HCT116 (cell line): ENCODE data around the gene ACSM4. TPM values are rescaled to one million over a fixed set of nuclear protein-coding genes. Genes with fewer than 3 reads are reported as not detected.

Experiments used
- ATAC-seq: fragments of 200-7000 bp; cut with Tn5 transposase; 2 replicates; pipeline ENCODE4 v1.9.1; 2020; ENCODE audit warnings: mild to moderate bottlenecking, moderate library complexity
- BruUV-seq: library from RNA; stranded (reverse); fragments of 400-500 nt; replicated peaks from 2 replicates; lab custom pipeline; 2021; lab: Mats Ljungman, UMichigan
- CTCF ChIA-PET: fragments of 300-600 bp; sonication (Branson Sonifier 250); formaldehyde crosslinking; loops from one replicate; lab custom pipeline; 2021; ENCODE audit warnings: antibody characterized with exemption; lab: Charles Lee
- POLR2A ChIA-PET: fragments of 300-600, 350-600 bp; sonication (Branson Sonifier 250); formaldehyde crosslinking; loops from one replicate; lab custom pipeline; 2021; ENCODE audit warnings: antibody characterized with exemption; lab: Charles Lee
- RAD21 ChIA-PET, 2 experiments: fragments of 300-600 bp; sonication (Branson Sonifier 250); formaldehyde crosslinking; loops; one replicate each; lab custom pipeline; 2023; ENCODE audit warnings: low total read pairs in 2 of 2; ENCODE audit not compliant: uncharacterized antibody in 2 of 2, unreplicated experiment in 2 of 2, low non-redundant PET in 1 of 2; lab: Charles Lee
- DNase-seq: peaks from one replicate; pipeline ENCODE4 v3.0.0-alpha.2; 2010; ENCODE audit warnings: low read depth, low spot score
- H2AFZ ChIP-seq: fragments of 200-600 bp; shearing (Covaris generic), sonication (generic); 2 replicates; pipeline ENCODE4 v1.6.1; 2017; ENCODE audit warnings: low read depth, mixed run types, mixed read lengths, antibody characterized with exemption, low read length; ENCODE audit not compliant: poor library complexity, severe bottlenecking
- H3K27ac ChIP-seq: 2 replicates; pipeline ENCODE4 v1.5.1; 2012; ENCODE audit warnings: low read depth, low read length
- H3K27me3 ChIP-seq: fragments of 200-600 bp; sonication (generic); 2 replicates; pipeline ENCODE4 v1.6.1; 2016; ENCODE audit warnings: mixed run types, low read length, mixed read lengths; ENCODE audit not compliant: insufficient read depth
- H3K36me3 ChIP-seq, 2 experiments: fragments of 200-500 bp in 1 of 2; fragments of 200-600 bp in 1 of 2; sonication (Bioruptor generic) in 1 of 2; sonication (generic) in 1 of 2; 2 replicates each; pipeline versions ENCODE4 v1.5.1 to v1.6.1; 2014 to 2016; ENCODE audit warnings: low read length in 2 of 2, inconsistent platforms in 1 of 2, mixed read lengths in 1 of 2, mixed run types in 1 of 2; ENCODE audit not compliant: insufficient read depth in 2 of 2, control insufficient read depth in 1 of 2
- H3K4me1 ChIP-seq, 2 experiments: fragments of 200-600 bp in 1 of 2; sonication (generic) in 1 of 2; 2 replicates each; pipeline versions ENCODE4 v1.5.1 to v1.6.1; 2012 to 2017; ENCODE audit warnings: low read length in 2 of 2, inconsistent platforms in 1 of 2, mild to moderate bottlenecking in 1 of 2, mixed read lengths in 1 of 2, mixed run types in 1 of 2, moderate library complexity in 1 of 2; ENCODE audit not compliant: insufficient read depth in 2 of 2, control insufficient read depth in 1 of 2
- H3K4me2 ChIP-seq: fragments of 200-600 bp; sonication (generic); 2 replicates; pipeline ENCODE4 v1.6.1; 2017; ENCODE audit warnings: mixed run types, low read length, mixed read lengths
- H3K4me3 ChIP-seq, 2 experiments: fragments of 200-600 bp in 1 of 2; sonication (generic) in 1 of 2; replicated peaks in 1 of 2; 2 replicates each; pipeline ENCODE4 v1.5.1; 2011 to 2016; ENCODE audit warnings: low read length in 2 of 2, control low read depth in 1 of 2, low read depth in 1 of 2, mild to moderate bottlenecking in 1 of 2, mixed read lengths in 1 of 2, mixed run types in 1 of 2
- H3K79me2 ChIP-seq: fragments of 200-600 bp; sonication (generic); 2 replicates; pipeline ENCODE4 v1.6.1; 2017; ENCODE audit warnings: mild to moderate bottlenecking, mixed run types, low read length, moderate library complexity, mixed read lengths; ENCODE audit not compliant: insufficient read depth
- H3K9ac ChIP-seq: fragments of 200-600 bp; sonication (generic); 2 replicates; pipeline ENCODE4 v1.6.1; 2016; ENCODE audit warnings: low read length, mixed read lengths
- H3K9me2 ChIP-seq: fragments of 200-600 bp; sonication (generic), shearing (Covaris generic); 2 replicates; pipeline ENCODE4 v1.6.1; 2017; ENCODE audit warnings: mixed run types, mild to moderate bottlenecking, moderate library complexity; ENCODE audit not compliant: insufficient read depth
- H3K9me3 ChIP-seq, 2 experiments: fragments of 200-500 bp in 1 of 2; fragments of 200-600 bp in 1 of 2; sonication (Bioruptor generic) in 1 of 2; sonication (generic) in 1 of 2; 2 replicates each; pipeline ENCODE4 v1.6.1; 2014 to 2017; ENCODE audit warnings: low read length in 2 of 2, mixed read lengths in 2 of 2, inconsistent platforms in 1 of 2, low read depth in 1 of 2, mild to moderate bottlenecking in 1 of 2, mixed run types in 1 of 2, moderate library complexity in 1 of 2; ENCODE audit not compliant: control insufficient read depth in 1 of 2, insufficient read depth in 1 of 2
- H4K20me1 ChIP-seq: fragments of 200-600 bp; sonication (generic), shearing (Covaris generic); 2 replicates; pipeline ENCODE4 v1.6.1; 2017; ENCODE audit warnings: mixed run types, mild to moderate bottlenecking, moderate library complexity; ENCODE audit not compliant: insufficient read depth
- CBX3 ChIP-seq: IDR thresholded peaks from 2 replicates; pipeline ENCODE4 v1.6.1; 2012; ENCODE audit warnings: low read depth
- CEBPB ChIP-seq: IDR thresholded peaks from 2 replicates; pipeline ENCODE4 v1.6.1; 2012; ENCODE audit warnings: low read depth
- EZH2 ChIP-seq: fragments of 200-600 bp; sonication (generic); IDR thresholded peaks from 2 replicates; pipeline ENCODE4 v1.6.1; 2017; ENCODE audit warnings: antibody characterized with exemption, mixed run types
- FOSL1 ChIP-seq: IDR thresholded peaks from 2 replicates; pipeline ENCODE4 v1.6.1; 2012; ENCODE audit warnings: low read depth
- JUND ChIP-seq: IDR thresholded peaks from 2 replicates; pipeline ENCODE4 v1.6.1; 2012
- POLR2AphosphoS5 ChIP-seq: IDR thresholded peaks from 2 replicates; pipeline ENCODE4 v1.6.1; 2011; ENCODE audit warnings: mild to moderate bottlenecking, low read depth, low read length, moderate library complexity
- SP1 ChIP-seq: IDR thresholded peaks from 2 replicates; pipeline ENCODE4 v1.6.1; 2012; ENCODE audit warnings: low read depth
- TCF7L2 ChIP-seq: IDR thresholded peaks from 2 replicates; pipeline ENCODE4 v1.7.0; 2011; ENCODE audit warnings: borderline replicate concordance, inconsistent platforms; ENCODE audit not compliant: insufficient read depth, insufficient read length; ENCODE audit errors: extremely low read depth
- YY1 ChIP-seq: IDR thresholded peaks from 2 replicates; pipeline ENCODE4 v1.6.1; 2011; ENCODE audit warnings: low read length, low read depth, moderate library complexity, mild to moderate bottlenecking; ENCODE audit not compliant: insufficient replicate concordance; ENCODE audit errors: extremely low read depth
- ZNF274 ChIP-seq: fragments of 200-500 bp; sonication (Bioruptor generic); IDR thresholded peaks from 2 replicates; pipeline ENCODE4 v1.6.1; 2014; ENCODE audit warnings: mild to moderate bottlenecking, low read depth, low read length, inconsistent platforms
- intact Hi-C: fragments of 100-400 bp; cut with micrococcal nuclease; formaldehyde crosslinking; loops from 2 replicates; pipeline ENCODE4 v1.10.0; 2022
- total RNA-seq: library from RNA; stranded (reverse); gene quantifications from one replicate; pipeline ENCODE4 v1.2.1, GENCODE V29; 2021; ENCODE audit not compliant: unreplicated experiment
- TF ChIP-seq, protein P1 (sequence below): IDR thresholded peaks from 2 replicates; pipeline ENCODE4 v1.6.1; 2012
- TF ChIP-seq, protein P2 (sequence below), 3 experiments: fragments of 200-600 bp in 1 of 3; sonication (generic) in 1 of 3; IDR thresholded peaks in 2 of 3; conservative IDR thresholded peaks in 1 of 3; 2 replicates each; pipeline ENCODE4 v1.5.1; 2012 to 2017; ENCODE audit warnings: low read depth in 2 of 3, low read length in 2 of 3, antibody characterized with exemption in 1 of 3, borderline replicate concordance in 1 of 3, control low read depth in 1 of 3, mild to moderate bottlenecking in 1 of 3, mixed read lengths in 1 of 3, mixed run types in 1 of 3, moderate library complexity in 1 of 3; ENCODE audit not compliant: insufficient read depth in 1 of 3

The ACSM4 gene
- total RNA-seq, 1 experiment from 2014 or later, result not detected

DNA sequence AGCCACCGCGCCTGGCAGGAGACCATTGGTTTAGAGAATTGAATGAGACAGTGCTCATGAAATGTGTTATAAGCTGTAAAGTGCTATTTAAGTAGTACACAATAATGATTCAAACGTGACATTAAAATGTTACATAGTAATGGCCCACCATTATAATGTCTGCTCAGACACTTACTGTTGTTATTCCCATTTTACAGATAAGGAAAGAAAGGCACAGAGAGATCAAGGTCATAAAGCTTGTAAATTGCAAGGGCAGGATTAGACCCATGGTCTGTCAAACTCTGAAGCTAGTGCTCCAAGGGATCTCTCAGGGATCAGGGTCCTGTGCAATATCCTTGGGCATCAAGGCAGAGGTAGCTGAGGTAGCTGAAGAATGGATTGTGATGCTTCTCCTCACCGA, 6.2 kb downstream of the ACSM4 start:
- CTCF ChIA-PET, result no interaction called here
- BruUV-seq, result no TSS peak

More for the DNA sequence above, 6.2 kb downstream of the ACSM4 start:
- ATAC-seq (no peak), DNase-seq (no peak)
- Histone ChIP-seq H3K4me3 (no peak overlapping the region), H3K4me1 (no peaks in the 10 kb centered on the region), H3K27ac (no peak overlapping the region), H3K9me2 (no peaks in the 10 kb centered on the region), H3K36me3 (no peaks in the 10 kb centered on the region), H2AFZ (no peak overlapping the region), H3K27me3 (no peaks in the 10 kb centered on the region), H3K9ac (no peak overlapping the region), H3K79me2 (no peaks in the 10 kb centered on the region), H4K20me1 (no peaks in the 10 kb centered on the region), H3K9me3 (no peaks in the 10 kb centered on the region), H3K4me2 (no peak overlapping the region)
- no peak for TF ChIP-seq POLR2AphosphoS5
- TF ChIP-seq, protein P1, sequence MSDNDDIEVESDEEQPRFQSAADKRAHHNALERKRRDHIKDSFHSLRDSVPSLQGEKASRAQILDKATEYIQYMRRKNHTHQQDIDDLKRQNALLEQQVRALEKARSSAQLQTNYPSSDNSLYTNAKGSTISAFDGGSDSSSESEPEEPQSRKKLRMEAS, result no peak
- no peak for TF ChIP-seq FOSL1
- TF ChIP-seq CEBPB, result no peak
- no peak for TF ChIP-seq SP1
- no peak for TF ChIP-seq ZNF274
- TF ChIP-seq CBX3, result no peak
- TF ChIP-seq EZH2, result no peak
- TF ChIP-seq TCF7L2, result no peak
- TF ChIP-seq, protein P2, sequence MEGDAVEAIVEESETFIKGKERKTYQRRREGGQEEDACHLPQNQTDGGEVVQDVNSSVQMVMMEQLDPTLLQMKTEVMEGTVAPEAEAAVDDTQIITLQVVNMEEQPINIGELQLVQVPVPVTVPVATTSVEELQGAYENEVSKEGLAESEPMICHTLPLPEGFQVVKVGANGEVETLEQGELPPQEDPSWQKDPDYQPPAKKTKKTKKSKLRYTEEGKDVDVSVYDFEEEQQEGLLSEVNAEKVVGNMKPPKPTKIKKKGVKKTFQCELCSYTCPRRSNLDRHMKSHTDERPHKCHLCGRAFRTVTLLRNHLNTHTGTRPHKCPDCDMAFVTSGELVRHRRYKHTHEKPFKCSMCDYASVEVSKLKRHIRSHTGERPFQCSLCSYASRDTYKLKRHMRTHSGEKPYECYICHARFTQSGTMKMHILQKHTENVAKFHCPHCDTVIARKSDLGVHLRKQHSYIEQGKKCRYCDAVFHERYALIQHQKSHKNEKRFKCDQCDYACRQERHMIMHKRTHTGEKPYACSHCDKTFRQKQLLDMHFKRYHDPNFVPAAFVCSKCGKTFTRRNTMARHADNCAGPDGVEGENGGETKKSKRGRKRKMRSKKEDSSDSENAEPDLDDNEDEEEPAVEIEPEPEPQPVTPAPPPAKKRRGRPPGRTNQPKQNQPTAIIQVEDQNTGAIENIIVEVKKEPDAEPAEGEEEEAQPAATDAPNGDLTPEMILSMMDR (IDR thresholded peaks at IDR 0.05 in 2 of 3, conservative IDR thresholded peaks at IDR 0.05 in 1 of 3; ENCODE audit: borderline replicate concordance in 1 of 3, insufficient read depth in 1 of 3, low read depth in 2 of 3, low read length in 2 of 3), result no peak
- no peak for TF ChIP-seq YY1
- TF ChIP-seq JUND, result no peak
- ChIA-PET RAD21 (no interaction called here), POLR2A (no interaction called here)
- intact Hi-C loops, result no loop called here
